Astrocyte (in vitro differentiated cells and primary cell): ENCODE measurements around the gene SDC4. TPM values are rescaled to one million over a fixed set of nuclear protein-coding genes. Genes with fewer than 3 reads are reported as not detected.

Source experiments
- DNase-seq: peaks from one replicate; pipeline ENCODE4 v3.0.0-alpha.2; 2010; ENCODE audit warnings: low read depth
- FAIRE-seq: peaks from 2 replicates; lab custom pipeline; 2011; peaks lifted over from hg19 to GRCh38; lab: Jason Lieb, UNC
- H2AFZ ChIP-seq: 2 replicates; pipeline ENCODE4 v1.6.0; 2012; ENCODE audit warnings: low read depth, low read length, inconsistent platforms
- H3K27ac ChIP-seq: 2 replicates; pipeline ENCODE4 v1.5.1; 2011; ENCODE audit warnings: low read depth, low read length, inconsistent platforms
- H3K27me3 ChIP-seq: 2 replicates; pipeline ENCODE4 v1.6.0; 2011; ENCODE audit warnings: low read length, inconsistent platforms; ENCODE audit not compliant: insufficient read depth
- H3K36me3 ChIP-seq: 2 replicates; pipeline ENCODE4 v1.5.1; 2011; ENCODE audit warnings: low read length, inconsistent platforms; ENCODE audit not compliant: insufficient read depth
- H3K4me1 ChIP-seq: 2 replicates; pipeline ENCODE4 v1.5.1; 2011; ENCODE audit warnings: low read length, inconsistent platforms; ENCODE audit not compliant: insufficient read depth
- H3K4me2 ChIP-seq: 2 replicates; pipeline ENCODE4 v1.6.0; 2012; ENCODE audit warnings: low read length, inconsistent platforms
- H3K4me3 ChIP-seq: 2 replicates; pipeline ENCODE4 v1.5.1; 2011; ENCODE audit warnings: low read depth, mild to moderate bottlenecking, low read length, inconsistent platforms; ENCODE audit not compliant: insufficient read depth
- H3K79me2 ChIP-seq: 2 replicates; pipeline ENCODE4 v1.6.0; 2012; ENCODE audit warnings: mild to moderate bottlenecking, low read length, inconsistent platforms; ENCODE audit not compliant: insufficient read depth
- H3K9ac ChIP-seq: 2 replicates; pipeline ENCODE4 v1.6.0; 2012; ENCODE audit warnings: mild to moderate bottlenecking, low read length, inconsistent platforms
- H3K9me3 ChIP-seq: 2 replicates; pipeline ENCODE4 v1.5.1; 2012; ENCODE audit warnings: low read depth, mild to moderate bottlenecking, low read length, inconsistent platforms; ENCODE audit not compliant: insufficient read depth
- H4K20me1 ChIP-seq: 2 replicates; pipeline ENCODE4 v1.6.0; 2012; ENCODE audit warnings: low read length, inconsistent platforms; ENCODE audit not compliant: insufficient read depth
- H3K27ac Mint-ChIP-seq: one replicate; pipeline ENCODE4 v1.8.0; 2021; ENCODE audit warnings: mild to moderate bottlenecking, mixed read lengths; ENCODE audit not compliant: unreplicated experiment
- H3K27me3 Mint-ChIP-seq: one replicate; pipeline ENCODE4 v1.8.0; 2021; ENCODE audit warnings: low read depth, mixed read lengths; ENCODE audit not compliant: unreplicated experiment
- H3K36me3 Mint-ChIP-seq: one replicate; pipeline ENCODE4 v1.8.0; 2021; ENCODE audit warnings: low read depth, mixed read lengths; ENCODE audit not compliant: unreplicated experiment
- H3K4me1 Mint-ChIP-seq: one replicate; pipeline ENCODE4 v1.8.0; 2021; ENCODE audit warnings: low read depth, mixed read lengths; ENCODE audit not compliant: unreplicated experiment
- H3K4me3 Mint-ChIP-seq: one replicate; pipeline ENCODE4 v1.8.0; 2021; ENCODE audit warnings: mild to moderate bottlenecking, moderate library complexity, mixed read lengths; ENCODE audit not compliant: unreplicated experiment
- H3K9me3 Mint-ChIP-seq: one replicate; pipeline ENCODE4 v1.8.0; 2021; ENCODE audit warnings: mild to moderate bottlenecking, mixed read lengths; ENCODE audit not compliant: unreplicated experiment
- CTCF ChIP-seq: IDR thresholded peaks from 2 replicates; pipeline ENCODE4 v1.5.1; 2011; ENCODE audit warnings: low read depth, mild to moderate bottlenecking, inconsistent platforms, low read length, moderate library complexity; ENCODE audit not compliant: insufficient read depth
- EZH2 ChIP-seq: IDR thresholded peaks from 2 replicates; pipeline ENCODE4 v1.6.1; 2012; ENCODE audit warnings: mild to moderate bottlenecking, low read length, inconsistent platforms; ENCODE audit not compliant: insufficient read depth
- total RNA-seq: library from RNA; stranded (reverse); gene quantifications from 2 replicates; pipeline ENCODE4 v1.2.1, GENCODE V29; 2021

The SDC4 gene
- total RNA-seq, 1 donor from 2014 or later: 135 TPM

GRCh38 chr20:45340236-45340847, 7.9 kb downstream of the SDC4 start:
- H3K4me3 ChIP-seq: no peak overlapping the region
- peaks cover 11% of the 10 kb centered on the region for H3K36me3 ChIP-seq
- H3K79me2 ChIP-seq: peaks cover 85% of the 10 kb centered on the region
- peaks cover 84% of the 10 kb centered on the region for H3K4me1 Mint-ChIP-seq
- no peaks in the 10 kb centered on the region for H3K9me3 ChIP-seq
- H2AFZ ChIP-seq: no peak overlapping the region
- H3K9me3 Mint-ChIP-seq: no peaks in the 10 kb centered on the region
- peaks cover 7% of the 10 kb centered on the region for H3K36me3 Mint-ChIP-seq
- no peaks in the 10 kb centered on the region for H3K27me3 Mint-ChIP-seq
- H3K4me1 ChIP-seq: peaks cover 91% of the 10 kb centered on the region
- H3K9ac ChIP-seq: no peak overlapping the region
- no peaks in the 10 kb centered on the region for H3K27me3 ChIP-seq
- no peak overlapping the region for H3K4me2 ChIP-seq
- peak overlapping the region; percentile 54 for H3K4me3 Mint-ChIP-seq
- TF ChIP-seq EZH2 (no peak), CTCF (no peak)
- DNase-seq: no peak
- peaks cover 40% of the 10 kb centered on the region for H4K20me1 ChIP-seq
- H3K27ac ChIP-seq: peak overlapping the region; percentile 7
- no peak for FAIRE-seq
- H3K27ac Mint-ChIP-seq: peak overlapping the region; percentile 89

- no peaks in the 10 kb centered on the region for H3K9me3 Mint-ChIP-seq
- FAIRE-seq (no peak), DNase-seq (no peak)
- H3K27ac Mint-ChIP-seq: peak overlapping the region; percentile 41
- Histone ChIP-seq H3K79me2 (peaks cover 85% of the 10 kb centered on the region), H3K9me3 (no peaks in the 10 kb centered on the region), H2AFZ (no peak overlapping the region), H3K36me3 (peaks cover 14% of the 10 kb centered on the region), H3K4me1 (peaks cover 85% of the 10 kb centered on the region), H3K9ac (no peak overlapping the region), H3K4me2 (no peak overlapping the region), H3K27ac (no peak overlapping the region), H4K20me1 (peaks cover 37% of the 10 kb centered on the region), H3K4me3 (no peak overlapping the region), H3K27me3 (no peaks in the 10 kb centered on the region)
- peak overlapping the region; percentile 50 for H3K4me3 Mint-ChIP-seq
- no peaks in the 10 kb centered on the region for H3K27me3 Mint-ChIP-seq
- TF ChIP-seq CTCF: no peak
- no peak for TF ChIP-seq EZH2
- peaks cover 79% of the 10 kb centered on the region for H3K4me1 Mint-ChIP-seq
- peaks cover 7% of the 10 kb centered on the region for H3K36me3 Mint-ChIP-seq
These were observed 8.4 kb downstream of the SDC4 start for GRCh38 chr20:45339799-45340198.

- Histone ChIP-seq H3K27ac (peak overlapping the region; percentile 100), H3K4me3 (no peak overlapping the region), H4K20me1 (peaks cover 32% of the 10 kb centered on the region), H3K4me1 (peaks cover 78% of the 10 kb centered on the region), H3K79me2 (peaks cover 85% of the 10 kb centered on the region), H3K36me3 (peaks cover 14% of the 10 kb centered on the region), H3K4me2 (no peak overlapping the region), H3K9ac (peak overlapping the region; percentile 87), H2AFZ (no peak overlapping the region), H3K9me3 (no peaks in the 10 kb centered on the region), H3K27me3 (no peaks in the 10 kb centered on the region)
- FAIRE-seq (no peak), DNase-seq (no peak)
- Mint-ChIP-seq H3K36me3 (peaks cover 7% of the 10 kb centered on the region), H3K4me3 (peak overlapping the region; percentile 34), H3K9me3 (no peaks in the 10 kb centered on the region), H3K4me1 (peaks cover 73% of the 10 kb centered on the region), H3K27ac (peak overlapping the region; percentile 88), H3K27me3 (no peaks in the 10 kb centered on the region)
- TF ChIP-seq CTCF: no peak
- TF ChIP-seq EZH2: no peak
These were observed 9.1 kb downstream of the SDC4 start for GRCh38 chr20:45339084-45339483.
